ENCODE data around the gene XRCC3. TPM values are rescaled to one million over a fixed set of nuclear protein-coding genes. Genes with fewer than 3 reads are reported as not detected.

The XRCC3 gene
- total RNA-seq, 1 donor from 2014 or later, result 6.1 TPM

GRCh38 chr14:103688441-103688840 lies 26.8 kb downstream of the XRCC3 start:
- DNase-seq (ENCODE audit: low read depth) (no peak), FAIRE-seq (no peak)
- Histone ChIP-seq H3K36me3 (ENCODE audit: control insufficient read depth, insufficient read depth, low read length) (peaks cover 22% of the 10 kb centered on the region), H3K27me3 (ENCODE audit: control insufficient read depth, insufficient read depth, low read length) (no peaks in the 10 kb centered on the region), H3K4me3 (ENCODE audit: low read depth, low read length) (no peak overlapping the region)
- TF ChIP-seq CTCF (IDR thresholded peaks at IDR 0.05; ENCODE audit: insufficient read depth, low read length, severe bottlenecking), result no peak

- Histone ChIP-seq H3K4me3 (ENCODE audit: low read depth, low read length) (no peak overlapping the region), H3K36me3 (ENCODE audit: control insufficient read depth, insufficient read depth, low read length) (peaks cover 27% of the 10 kb centered on the region), H3K27me3 (ENCODE audit: control insufficient read depth, insufficient read depth, low read length) (no peaks in the 10 kb centered on the region)
- FAIRE-seq, result no peak
- DNase-seq (ENCODE audit: low read depth), result no peak
- no peak for TF ChIP-seq CTCF (IDR thresholded peaks at IDR 0.05; ENCODE audit: insufficient read depth, low read length, severe bottlenecking)
Measured at GRCh38 chr14:103687712-103688111, 27.5 kb downstream of the XRCC3 start.

GRCh38 chr14:103686831-103687485 lies 28.3 kb downstream of the XRCC3 start:
- DNase-seq (ENCODE audit: low read depth) (no peak), FAIRE-seq (no peak)
- Histone ChIP-seq H3K36me3 (ENCODE audit: control insufficient read depth, insufficient read depth, low read length) (peaks cover 25% of the 10 kb centered on the region), H3K4me3 (ENCODE audit: low read depth, low read length) (no peak overlapping the region), H3K27me3 (ENCODE audit: control insufficient read depth, insufficient read depth, low read length) (no peaks in the 10 kb centered on the region)
- TF ChIP-seq CTCF (IDR thresholded peaks at IDR 0.05; ENCODE audit: insufficient read depth, low read length, severe bottlenecking), result no peak

GRCh38 chr14:103685276-103686211 lies 29.7 kb downstream of the XRCC3 start:
- no peak overlapping the region for H3K4me3 ChIP-seq (ENCODE audit: low read depth, low read length)
- H3K27me3 ChIP-seq (ENCODE audit: control insufficient read depth, insufficient read depth, low read length), result no peaks in the 10 kb centered on the region
- DNase-seq (ENCODE audit: low read depth), result no peak
- H3K36me3 ChIP-seq (ENCODE audit: control insufficient read depth, insufficient read depth, low read length), result peaks cover 32% of the 10 kb centered on the region
- no peak for FAIRE-seq
- TF ChIP-seq CTCF (IDR thresholded peaks at IDR 0.05; ENCODE audit: insufficient read depth, low read length, severe bottlenecking), result no peak

- DNase-seq (ENCODE audit: low read depth), result no peak
- Histone ChIP-seq H3K4me3 (ENCODE audit: low read depth, low read length) (no peak overlapping the region), H3K27me3 (ENCODE audit: control insufficient read depth, insufficient read depth, low read length) (no peaks in the 10 kb centered on the region), H3K36me3 (ENCODE audit: control insufficient read depth, insufficient read depth, low read length) (peaks cover 35% of the 10 kb centered on the region)
- TF ChIP-seq CTCF (IDR thresholded peaks at IDR 0.05; ENCODE audit: insufficient read depth, low read length, severe bottlenecking), result no peak
- no peak for FAIRE-seq
Measured at GRCh38 chr14:103684871-103685270, 30.4 kb downstream of the XRCC3 start.

Measured in bronchial epithelial cell (primary cell).